HEK293 (cell line): ENCODE data around the gene LSS.
A peak's percentile ranks its signal among the peaks of the same experiment; 100 is the strongest.

Experiments
- CTCF ChIA-PET: fragments of 350-600 bp; formaldehyde crosslinking; extraction: SDS; loops from one replicate; lab custom pipeline; 2021; ENCODE audit warnings: antibody characterized with exemption; lab: Yijun Ruan, JAX
- POLR2A ChIA-PET: fragments of 300-600 bp; formaldehyde crosslinking; extraction: SDS; loops from one replicate; lab custom pipeline; 2020; ENCODE audit warnings: antibody characterized with exemption, inconsistent platforms; lab: Yijun Ruan, JAX
- H3K27ac ChIP-seq: fragments of 200-500 bp; sonication (Bioruptor generic); 2 replicates; pipeline ENCODE4 v1.5.1; 2014; ENCODE audit warnings: low read depth, low read length, control low read depth, inconsistent platforms; ENCODE audit errors: extremely low read depth
- H3K36me3 ChIP-seq, 2 experiments: fragments of 200-500 bp in 1 of 2; sonication (Bioruptor generic) in 1 of 2; 1 replicate in 1 of 2; 2 replicates in 1 of 2; pipeline ENCODE4 v1.5.1; 2014 to 2017; ENCODE audit warnings: inconsistent platforms in 2 of 2, low read length in 2 of 2; ENCODE audit not compliant: control insufficient read depth in 2 of 2, insufficient read depth in 1 of 2
- H3K4me1 ChIP-seq: fragments of 200-500 bp; sonication (Bioruptor generic); 2 replicates; pipeline ENCODE4 v1.5.1; 2014; ENCODE audit warnings: mild to moderate bottlenecking, low read length, inconsistent platforms; ENCODE audit not compliant: control insufficient read depth, insufficient read depth
- H3K4me3 ChIP-seq: 2 replicates; pipeline ENCODE4 v1.5.1; 2011; ENCODE audit warnings: low read depth, mild to moderate bottlenecking, control low read depth, low read length, moderate library complexity
- H3K9me3 ChIP-seq: fragments of 200-500 bp; sonication (Bioruptor generic); 2 replicates; pipeline ENCODE4 v1.5.1; 2014; ENCODE audit warnings: low read depth, low read length, inconsistent platforms; ENCODE audit not compliant: control insufficient read depth, insufficient read depth
- BCL6B ChIP-seq: fragments of 450-650 bp; formaldehyde crosslinking; IDR thresholded peaks from 2 replicates; pipeline ENCODE4 v1.5.1; 2017; ENCODE audit warnings: missing biosample characterization, missing genetic modification characterization
- ZBTB17 ChIP-seq: fragments of 450-650 bp; formaldehyde crosslinking; IDR thresholded peaks from 2 replicates; pipeline ENCODE4 v1.5.1; 2016; ENCODE audit warnings: missing biosample characterization, missing genetic modification characterization
- ZBTB20 ChIP-seq: fragments of 450-650 bp; formaldehyde crosslinking; IDR thresholded peaks from 2 replicates; pipeline ENCODE4 v1.5.1; 2016; ENCODE audit warnings: missing biosample characterization, missing genetic modification characterization
- ZBTB8A ChIP-seq: fragments of 450-650 bp; formaldehyde crosslinking; IDR thresholded peaks from 2 replicates; pipeline ENCODE4 v1.5.1; 2016; ENCODE audit warnings: missing biosample characterization, missing genetic modification characterization
- ZNF10 ChIP-seq: fragments of 450-650 bp; formaldehyde crosslinking; IDR thresholded peaks from 2 replicates; pipeline ENCODE4 v1.5.1; 2017; ENCODE audit warnings: missing biosample characterization, missing genetic modification characterization
- ZNF214 ChIP-seq: fragments of 450-650 bp; formaldehyde crosslinking; IDR thresholded peaks from 2 replicates; pipeline ENCODE4 v1.5.1; 2017; ENCODE audit warnings: missing biosample characterization, mild to moderate bottlenecking, missing genetic modification characterization, borderline replicate concordance
- ZNF239 ChIP-seq: fragments of 450-650 bp; formaldehyde crosslinking; IDR thresholded peaks from 2 replicates; pipeline ENCODE4 v1.5.1; 2016; ENCODE audit warnings: missing biosample characterization, missing genetic modification characterization
- ZNF24 ChIP-seq: fragments of 450-650 bp; formaldehyde crosslinking; IDR thresholded peaks from 2 replicates; pipeline ENCODE4 v1.5.1; 2016; ENCODE audit warnings: missing biosample characterization, missing genetic modification characterization
- ZNF391 ChIP-seq: fragments of 450-650 bp; formaldehyde crosslinking; IDR thresholded peaks from 2 replicates; pipeline ENCODE4 v1.5.1; 2016; ENCODE audit warnings: low read depth, missing biosample characterization, missing genetic modification characterization, borderline replicate concordance
- ZNF621 ChIP-seq: fragments of 450-650 bp; formaldehyde crosslinking; IDR thresholded peaks from 2 replicates; pipeline ENCODE4 v1.5.1; 2017; ENCODE audit warnings: missing biosample characterization, missing genetic modification characterization
- ZNF654 ChIP-seq: fragments of 450-650 bp; formaldehyde crosslinking; IDR thresholded peaks from 2 replicates; pipeline ENCODE4 v1.5.1; 2016; ENCODE audit warnings: low read depth, missing biosample characterization, missing genetic modification characterization
- ZNF658 ChIP-seq: fragments of 450-650 bp; formaldehyde crosslinking; IDR thresholded peaks from 2 replicates; pipeline ENCODE4; 2016; ENCODE audit warnings: missing biosample characterization, missing genetic modification characterization
- ZSCAN23 ChIP-seq: fragments of 450-650 bp; formaldehyde crosslinking; IDR thresholded peaks from 2 replicates; pipeline ENCODE4 v1.5.1; 2016; ENCODE audit warnings: missing biosample characterization, missing genetic modification characterization
- TF ChIP-seq, protein P1 (sequence below): fragments of 450-650 bp; formaldehyde crosslinking; IDR thresholded peaks from 2 replicates; pipeline ENCODE4 v1.5.1; 2016; ENCODE audit warnings: missing biosample characterization, missing genetic modification characterization
- TF ChIP-seq, protein P2 (sequence below): fragments of 450-650 bp; formaldehyde crosslinking; IDR thresholded peaks from 2 replicates; pipeline ENCODE4 v1.5.1; 2016; ENCODE audit warnings: missing biosample characterization, missing genetic modification characterization
- TF ChIP-seq, protein P3 (sequence below): fragments of 450-650 bp; formaldehyde crosslinking; IDR thresholded peaks from 2 replicates; pipeline ENCODE4 v1.5.1; 2016; ENCODE audit warnings: missing biosample characterization, missing genetic modification characterization

LSS gene

GRCh38 chr21:46147429-46147828 is 81.1 kb downstream of the LSS start (continued):
- TF ChIP-seq, protein P1, sequence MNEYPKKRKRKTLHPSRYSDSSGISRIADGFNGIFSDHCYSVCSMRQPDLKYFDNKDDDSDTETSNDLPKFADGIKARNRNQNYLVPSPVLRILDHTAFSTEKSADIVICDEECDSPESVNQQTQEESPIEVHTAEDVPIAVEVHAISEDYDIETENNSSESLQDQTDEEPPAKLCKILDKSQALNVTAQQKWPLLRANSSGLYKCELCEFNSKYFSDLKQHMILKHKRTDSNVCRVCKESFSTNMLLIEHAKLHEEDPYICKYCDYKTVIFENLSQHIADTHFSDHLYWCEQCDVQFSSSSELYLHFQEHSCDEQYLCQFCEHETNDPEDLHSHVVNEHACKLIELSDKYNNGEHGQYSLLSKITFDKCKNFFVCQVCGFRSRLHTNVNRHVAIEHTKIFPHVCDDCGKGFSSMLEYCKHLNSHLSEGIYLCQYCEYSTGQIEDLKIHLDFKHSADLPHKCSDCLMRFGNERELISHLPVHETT = 0 out of 2 replicates have a peak, but pooled peaks have one; percentile 52
- TF ChIP-seq ZSCAN23 (tag by site-specific recombination) (0 out of 2 replicates have a peak, but pooled peaks have one; percentile 57), ZNF24 (tag by site-specific recombination) (0 out of 2 replicates have a peak, but pooled peaks have one; percentile 28), ZBTB8A (tag by site-specific recombination) (peak; percentile 49; the same call in 1 of the 2 replicates), ZNF654 (tag by site-specific recombination) (peak; percentile 79), ZBTB17 (peak; percentile 75), ZNF391 (peak; percentile 65; the same call in 1 of the 2 replicates)

DNA sequence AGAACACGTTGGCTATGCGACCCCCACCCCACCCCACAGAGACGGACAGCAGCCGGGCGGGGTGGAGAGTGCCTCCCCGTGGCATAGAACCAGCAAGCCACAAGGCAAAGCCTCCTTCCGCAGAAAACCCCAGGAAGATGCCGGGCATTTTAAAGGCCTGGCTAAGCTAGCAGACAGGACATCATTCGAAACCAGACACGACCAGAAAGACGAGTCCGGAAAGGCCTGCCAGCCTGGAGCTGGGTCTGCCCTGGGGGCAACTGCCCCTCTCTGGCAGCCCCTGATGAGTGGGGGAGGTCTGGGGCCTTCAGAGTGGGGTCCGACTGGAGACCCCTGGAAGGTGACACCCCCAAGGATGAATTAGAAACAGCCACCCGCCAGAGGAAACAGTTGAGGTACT is 81.7 kb downstream of the LSS start:
- Histone ChIP-seq H3K27ac (no peak overlapping the region), H3K36me3 (no peaks in the 10 kb centered on the region), H3K4me3 (no peak overlapping the region), H3K9me3 (no peaks in the 10 kb centered on the region), H3K4me1 (0 out of 2 replicates have a peak, but pooled peaks cover 4% of the 10 kb centered on the region)
- POLR2A ChIA-PET = no interaction called here
- CTCF ChIA-PET = interaction anchor here (0.6 to 1.2 kb wide), 5 partner anchors 12 to 139 kb away, joined by 3 to 6 read pairs (median 4); partner anchors contain the start of genes MCM3AP and YBEY
- TF ChIP-seq, protein P2, sequence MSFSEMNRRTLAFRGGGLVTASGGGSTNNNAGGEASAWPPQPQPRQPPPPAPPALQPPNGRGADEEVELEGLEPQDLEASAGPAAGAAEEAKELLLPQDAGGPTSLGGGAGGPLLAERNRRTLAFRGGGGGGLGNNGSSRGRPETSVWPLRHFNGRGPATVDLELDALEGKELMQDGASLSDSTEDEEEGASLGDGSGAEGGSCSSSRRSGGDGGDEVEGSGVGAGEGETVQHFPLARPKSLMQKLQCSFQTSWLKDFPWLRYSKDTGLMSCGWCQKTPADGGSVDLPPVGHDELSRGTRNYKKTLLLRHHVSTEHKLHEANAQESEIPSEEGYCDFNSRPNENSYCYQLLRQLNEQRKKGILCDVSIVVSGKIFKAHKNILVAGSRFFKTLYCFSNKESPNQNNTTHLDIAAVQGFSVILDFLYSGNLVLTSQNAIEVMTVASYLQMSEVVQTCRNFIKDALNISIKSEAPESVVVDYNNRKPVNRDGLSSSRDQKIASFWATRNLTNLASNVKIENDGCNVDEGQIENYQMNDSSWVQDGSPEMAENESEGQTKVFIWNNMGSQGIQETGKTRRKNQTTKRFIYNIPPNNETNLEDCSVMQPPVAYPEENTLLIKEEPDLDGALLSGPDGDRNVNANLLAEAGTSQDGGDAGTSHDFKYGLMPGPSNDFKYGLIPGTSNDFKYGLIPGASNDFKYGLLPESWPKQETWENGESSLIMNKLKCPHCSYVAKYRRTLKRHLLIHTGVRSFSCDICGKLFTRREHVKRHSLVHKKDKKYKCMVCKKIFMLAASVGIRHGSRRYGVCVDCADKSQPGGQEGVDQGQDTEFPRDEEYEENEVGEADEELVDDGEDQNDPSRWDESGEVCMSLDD = no peak
- no peak for TF ChIP-seq ZNF658
- no peak for TF ChIP-seq ZNF214 (tag by site-specific recombination)
- TF ChIP-seq, protein P3, sequence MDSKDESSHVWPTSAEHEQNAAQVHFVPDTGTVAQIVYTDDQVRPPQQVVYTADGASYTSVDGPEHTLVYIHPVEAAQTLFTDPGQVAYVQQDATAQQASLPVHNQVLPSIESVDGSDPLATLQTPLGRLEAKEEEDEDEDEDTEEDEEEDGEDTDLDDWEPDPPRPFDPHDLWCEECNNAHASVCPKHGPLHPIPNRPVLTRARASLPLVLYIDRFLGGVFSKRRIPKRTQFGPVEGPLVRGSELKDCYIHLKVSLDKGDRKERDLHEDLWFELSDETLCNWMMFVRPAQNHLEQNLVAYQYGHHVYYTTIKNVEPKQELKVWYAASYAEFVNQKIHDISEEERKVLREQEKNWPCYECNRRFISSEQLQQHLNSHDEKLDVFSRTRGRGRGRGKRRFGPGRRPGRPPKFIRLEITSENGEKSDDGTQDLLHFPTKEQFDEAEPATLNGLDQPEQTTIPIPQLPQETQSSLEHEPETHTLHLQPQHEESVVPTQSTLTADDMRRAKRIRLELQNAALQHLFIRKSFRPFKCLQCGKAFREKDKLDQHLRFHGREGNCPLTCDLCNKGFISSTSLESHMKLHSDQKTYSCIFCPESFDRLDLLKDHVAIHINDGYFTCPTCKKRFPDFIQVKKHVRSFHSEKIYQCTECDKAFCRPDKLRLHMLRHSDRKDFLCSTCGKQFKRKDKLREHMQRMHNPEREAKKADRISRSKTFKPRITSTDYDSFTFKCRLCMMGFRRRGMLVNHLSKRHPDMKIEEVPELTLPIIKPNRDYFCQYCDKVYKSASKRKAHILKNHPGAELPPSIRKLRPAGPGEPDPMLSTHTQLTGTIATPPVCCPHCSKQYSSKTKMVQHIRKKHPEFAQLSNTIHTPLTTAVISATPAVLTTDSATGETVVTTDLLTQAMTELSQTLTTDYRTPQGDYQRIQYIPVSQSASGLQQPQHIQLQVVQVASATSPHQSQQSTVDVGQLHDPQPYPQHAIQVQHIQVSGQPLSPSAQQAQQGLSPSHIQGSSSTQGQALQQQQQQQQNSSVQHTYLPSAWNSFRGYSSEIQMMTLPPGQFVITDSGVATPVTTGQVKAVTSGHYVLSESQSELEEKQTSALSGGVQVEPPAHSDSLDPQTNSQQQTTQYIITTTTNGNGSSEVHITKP (tag by site-specific recombination) = no peak
- TF ChIP-seq BCL6B (tag by site-specific recombination) = no peak
- no peak for TF ChIP-seq ZNF239 (tag by site-specific recombination)
- 0 out of 2 replicates have a peak, but pooled peaks have one; percentile 33 for TF ChIP-seq ZNF10 (tag by site-specific recombination)
- TF ChIP-seq ZBTB20 (tag by site-specific recombination) = no peak
- no peak for TF ChIP-seq ZNF621 (tag by site-specific recombination)
